Neutrophil (primary cell): ENCODE results near the gene CNPY1.

ENCODE experiments used
- H3K27ac ChIP-seq: fragments of 200-600 bp; sonication (generic); 2 replicates; pipeline ENCODE4 v1.5.1; 2016; ENCODE audit warnings: mild to moderate bottlenecking, moderate library complexity
- H3K27me3 ChIP-seq: fragments of 200-600 bp; sonication (generic); 2 replicates; pipeline ENCODE4 v1.6.0; 2016; ENCODE audit warnings: mild to moderate bottlenecking
- H3K36me3 ChIP-seq: fragments of 200-600 bp; sonication (generic); 2 replicates; pipeline ENCODE4 v1.5.1; 2017
- H3K4me1 ChIP-seq, 2 experiments: fragments of 200-600 bp in 1 of 2; sonication (generic) in 1 of 2; 1 replicate in 1 of 2; 2 replicates in 1 of 2; pipeline versions ENCODE4 v1.5.1 to v1.6.1; 2013 to 2016; ENCODE audit warnings: low read depth in 1 of 2, low read length in 1 of 2, mild to moderate bottlenecking in 1 of 2, moderate library complexity in 1 of 2; ENCODE audit not compliant: control insufficient read depth in 1 of 2, insufficient read depth in 1 of 2
- H3K4me3 ChIP-seq, 2 experiments: fragments of 200-600 bp in 1 of 2; sonication (generic) in 1 of 2; 1 replicate in 1 of 2; 2 replicates in 1 of 2; pipeline ENCODE4 v1.5.1; 2013 to 2016; ENCODE audit warnings: low read depth in 1 of 2, low read length in 1 of 2, mild to moderate bottlenecking in 1 of 2, moderate library complexity in 1 of 2
- H3K9me3 ChIP-seq: fragments of 200-600 bp; sonication (generic); 2 replicates; pipeline ENCODE4 v1.5.1; 2016
- CTCF ChIP-seq: fragments of 200-600 bp; sonication (generic); IDR thresholded peaks from 2 replicates; pipeline ENCODE4 v1.5.1; 2016; ENCODE audit warnings: antibody characterized with exemption

The CNPY1 gene

GRCh38 chr7:155462163-155462735 is 84.1 kb downstream of the CNPY1 start:
- Histone ChIP-seq H3K27ac (no peak overlapping the region), H3K4me3 (no peak overlapping the region), H3K9me3 (no peaks in the 10 kb centered on the region), H3K4me1 (peaks cover 8 to 17% of the 10 kb centered on the region in 2 experiments), H3K27me3 (peaks cover 97% of the 10 kb centered on the region), H3K36me3 (no peaks in the 10 kb centered on the region)
- TF ChIP-seq CTCF, result no peak

DNA sequence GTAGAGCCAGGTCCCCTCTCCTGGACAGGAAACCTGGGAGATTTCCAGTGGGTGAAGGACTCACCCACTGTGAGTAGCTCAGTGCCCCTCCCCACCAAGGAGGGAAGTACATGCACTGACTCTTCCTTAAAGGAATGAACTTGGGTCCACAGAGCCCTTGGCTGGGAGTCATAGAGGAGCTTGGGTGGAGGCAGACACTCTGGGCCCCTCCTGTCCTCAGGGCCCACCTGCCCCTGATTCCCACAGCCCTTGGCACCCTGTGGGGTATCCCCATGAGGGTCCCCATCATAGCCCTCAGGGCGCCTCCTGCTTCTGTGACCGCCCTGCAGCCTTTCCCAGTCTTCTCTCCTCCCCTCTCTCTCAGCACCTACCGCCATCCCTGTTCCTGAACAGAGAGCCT is 84.7 kb downstream of the CNPY1 start:
- no peaks in the 10 kb centered on the region for H3K9me3 ChIP-seq
- H3K4me1 ChIP-seq, result peaks cover 14 to 23% of the 10 kb centered on the region in 2 experiments
- H3K4me3 ChIP-seq, result no peak overlapping the region
- peaks cover 97% of the 10 kb centered on the region for H3K27me3 ChIP-seq
- TF ChIP-seq CTCF, result no peak
- H3K36me3 ChIP-seq, result no peaks in the 10 kb centered on the region
- H3K27ac ChIP-seq, result no peak overlapping the region

DNA sequence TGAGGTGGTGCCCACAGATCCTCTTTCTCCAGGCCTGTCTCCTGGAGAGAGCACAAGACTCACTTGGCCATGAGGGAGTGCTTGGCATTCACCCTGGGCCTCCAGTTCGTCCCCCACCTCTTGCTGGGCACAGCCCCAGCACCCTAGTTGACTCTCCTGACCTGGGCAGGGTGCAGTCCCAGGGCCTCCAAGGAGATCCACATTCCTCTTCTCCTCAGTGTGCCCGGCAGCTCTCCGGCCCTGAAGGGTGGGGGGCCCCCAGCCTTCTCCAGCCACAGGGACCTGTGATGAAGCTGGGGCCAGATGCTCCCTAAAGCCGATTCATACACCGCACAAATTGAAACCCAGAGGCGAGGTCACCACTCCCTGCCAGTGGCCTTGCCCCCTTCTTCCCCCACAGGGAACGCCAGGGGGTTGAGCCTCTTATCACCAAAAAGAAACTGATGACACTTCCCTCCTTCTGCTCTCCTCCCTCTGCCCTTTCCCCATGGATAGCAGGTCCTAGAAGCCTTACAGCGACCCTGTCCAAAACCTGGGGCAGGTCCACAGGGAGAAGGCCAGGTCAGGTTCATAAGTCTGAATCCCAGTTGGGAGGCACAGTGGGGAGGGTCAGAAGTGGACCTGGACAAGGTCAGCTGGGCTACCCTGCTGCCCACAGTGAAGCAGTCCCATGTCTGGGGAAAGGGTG is 85.3 kb downstream of the CNPY1 start:
- H3K4me1 ChIP-seq, result peaks cover 19 to 26% of the 10 kb centered on the region in 2 experiments
- no peaks in the 10 kb centered on the region for H3K36me3 ChIP-seq
- H3K27ac ChIP-seq, result no peak overlapping the region
- TF ChIP-seq CTCF, result no peak
- H3K27me3 ChIP-seq, result peaks cover 97% of the 10 kb centered on the region
- no peaks in the 10 kb centered on the region for H3K9me3 ChIP-seq
- H3K4me3 ChIP-seq, result no peak overlapping the region

DNA sequence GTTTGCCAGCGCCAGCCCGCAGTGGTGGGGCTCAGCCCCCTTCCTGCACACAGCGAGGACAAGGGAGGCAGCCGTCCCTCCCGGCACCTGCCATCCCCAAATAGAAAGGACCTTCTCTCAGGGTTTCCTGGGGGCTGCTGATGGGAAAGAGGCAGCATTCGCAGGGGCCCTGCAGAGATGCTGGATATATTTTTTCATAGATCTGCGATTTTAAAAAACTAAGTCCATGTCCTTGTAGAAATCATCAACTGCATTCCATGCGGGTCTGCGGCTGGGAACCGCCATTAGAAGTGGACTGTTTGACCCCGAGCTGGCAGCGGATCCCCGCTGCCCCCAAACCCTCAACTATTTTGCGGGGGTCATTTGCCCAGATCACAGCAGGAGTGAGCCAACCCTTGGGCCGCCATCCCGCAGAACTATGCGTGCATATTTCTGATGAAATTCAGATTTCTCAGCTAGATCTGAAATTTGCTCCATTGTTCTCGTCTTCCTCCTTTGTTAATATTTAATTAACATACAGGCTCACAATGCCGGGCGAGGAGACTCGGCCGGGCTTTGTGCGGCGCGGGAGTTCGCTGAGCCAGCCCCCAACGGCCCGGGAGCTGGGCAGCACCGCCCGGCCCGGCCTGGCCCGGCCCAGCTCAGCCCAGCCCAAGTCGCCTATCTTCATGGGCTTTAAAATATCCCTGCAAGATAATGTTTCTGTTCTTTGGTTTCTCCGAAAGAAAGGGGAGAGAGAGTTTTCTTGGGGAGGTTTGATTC is 86.5 kb downstream of the CNPY1 start:
- Histone ChIP-seq H3K36me3 (no peaks in the 10 kb centered on the region), H3K27me3 (peaks cover 97% of the 10 kb centered on the region), H3K4me1 (peaks cover 19 to 26% of the 10 kb centered on the region in 2 experiments), H3K27ac (no peak overlapping the region), H3K4me3 (no peak overlapping the region), H3K9me3 (no peaks in the 10 kb centered on the region)
- TF ChIP-seq CTCF, result no peak

DNA sequence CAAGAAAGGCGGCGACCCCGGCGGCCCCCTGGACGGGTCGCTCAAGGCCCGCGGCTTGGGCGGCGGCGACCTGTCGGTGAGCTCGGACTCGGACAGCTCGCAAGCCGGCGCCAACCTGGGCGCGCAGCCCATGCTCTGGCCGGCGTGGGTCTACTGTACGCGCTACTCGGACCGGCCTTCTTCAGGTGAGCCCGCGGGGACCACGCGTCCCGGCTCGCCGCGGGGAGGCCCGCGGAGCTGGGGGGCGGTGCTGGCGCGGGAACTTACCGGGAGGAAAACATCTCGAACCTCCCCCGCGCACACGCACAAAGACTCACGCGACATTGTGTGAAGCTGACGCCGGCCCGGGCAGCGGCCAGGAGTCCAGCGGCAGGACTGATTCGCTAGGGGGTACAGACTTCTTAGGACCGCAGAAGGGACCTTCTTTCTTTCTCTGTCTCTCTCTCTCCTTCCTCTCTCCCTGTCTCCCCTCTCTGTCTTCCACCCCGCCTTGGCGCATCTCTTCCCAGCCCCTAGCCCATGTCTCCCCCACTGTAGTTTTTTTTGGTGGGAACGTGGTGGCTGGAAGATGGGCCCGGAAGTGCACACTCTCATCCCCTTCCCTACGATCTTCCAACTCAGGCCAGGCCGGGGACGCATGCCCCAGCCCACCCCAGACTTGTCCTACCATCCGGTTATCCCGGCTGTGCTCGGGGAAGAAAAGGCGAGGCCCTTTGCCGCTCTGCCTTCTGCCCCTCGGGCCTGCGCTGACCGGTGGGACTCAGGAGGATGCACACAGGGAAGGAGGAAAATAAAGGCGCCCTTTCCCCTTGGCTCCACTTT is 87.3 kb downstream of the CNPY1 start:
- Histone ChIP-seq H3K4me1 (peaks cover 19 to 26% of the 10 kb centered on the region in 2 experiments), H3K9me3 (no peaks in the 10 kb centered on the region), H3K4me3 (peak overlapping the region in 1 of 2 experiments; percentile 59), H3K27ac (no peak overlapping the region), H3K27me3 (peaks cover 97% of the 10 kb centered on the region), H3K36me3 (no peaks in the 10 kb centered on the region)
- no peak for TF ChIP-seq CTCF
